GM18907 (cell line): Measurements from ENCODE around the gene RASSF6.
"Not testable (repeated sequence)": the region's sequence is repeated elsewhere in the genome, so short reads cannot be mapped to it uniquely, and the experiment has no call there.

Experiments
- ATAC-seq: cut with Tn5 transposase; IDR thresholded peaks from one replicate; pipeline ENCODE4 v1.9.1; 2021; ENCODE audit warnings: mild to moderate bottlenecking, moderate library complexity; ENCODE audit not compliant: unreplicated experiment

Gene RASSF6, protein sequence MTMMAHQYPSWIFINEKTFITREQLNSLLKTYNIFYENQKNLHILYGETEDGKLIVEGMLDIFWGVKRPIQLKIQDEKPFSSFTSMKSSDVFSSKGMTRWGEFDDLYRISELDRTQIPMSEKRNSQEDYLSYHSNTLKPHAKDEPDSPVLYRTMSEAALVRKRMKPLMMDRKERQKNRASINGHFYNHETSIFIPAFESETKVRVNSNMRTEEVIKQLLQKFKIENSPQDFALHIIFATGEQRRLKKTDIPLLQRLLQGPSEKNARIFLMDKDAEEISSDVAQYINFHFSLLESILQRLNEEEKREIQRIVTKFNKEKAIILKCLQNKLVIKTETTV

GRCh38 chr4:73620115-73620792, at the start of gene RASSF6:
RASSF6 (minus strand) TSS chr4:73620436; CDS start chr4:73611795, 8,641 bp downstream.
- ATAC-seq = peak; percentile 96

DNA sequence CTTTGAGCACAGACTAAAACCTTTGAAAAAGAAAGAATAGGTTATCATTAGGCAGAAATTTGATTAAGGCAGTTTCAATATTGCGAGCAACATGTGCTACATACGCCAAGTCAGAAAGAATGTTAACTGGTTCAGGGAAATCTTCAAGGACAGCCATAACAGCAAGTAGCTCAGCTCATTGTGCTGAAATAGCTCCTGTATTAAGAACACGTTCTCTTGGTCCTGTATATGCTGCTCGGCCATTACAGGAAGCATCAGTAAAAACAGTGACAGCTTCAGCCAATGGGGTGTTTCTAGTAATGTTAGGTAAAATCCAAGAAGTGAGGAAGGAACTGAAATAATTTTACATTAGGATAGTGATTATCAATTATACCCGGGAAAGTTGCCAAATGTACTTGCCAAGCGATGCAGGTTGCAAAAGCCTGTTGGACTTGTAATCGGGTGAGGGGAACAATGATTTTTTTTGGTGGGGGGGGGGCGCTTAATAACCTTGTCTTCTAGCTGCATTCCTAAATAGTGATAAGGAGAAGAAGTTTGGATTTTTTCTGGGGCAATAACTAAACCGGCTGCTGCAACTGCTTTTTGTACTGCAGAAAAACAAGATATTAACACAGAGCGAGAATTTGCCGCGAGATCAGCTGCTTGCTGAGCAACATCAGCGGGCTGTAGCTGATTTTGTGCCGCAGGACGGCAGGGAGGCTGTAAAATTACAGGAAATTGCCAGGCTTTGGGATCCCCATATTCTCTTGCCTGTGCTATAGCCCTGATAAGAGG, 49.4 kb upstream of the RASSF6 start:
- no peak for ATAC-seq

DNA sequence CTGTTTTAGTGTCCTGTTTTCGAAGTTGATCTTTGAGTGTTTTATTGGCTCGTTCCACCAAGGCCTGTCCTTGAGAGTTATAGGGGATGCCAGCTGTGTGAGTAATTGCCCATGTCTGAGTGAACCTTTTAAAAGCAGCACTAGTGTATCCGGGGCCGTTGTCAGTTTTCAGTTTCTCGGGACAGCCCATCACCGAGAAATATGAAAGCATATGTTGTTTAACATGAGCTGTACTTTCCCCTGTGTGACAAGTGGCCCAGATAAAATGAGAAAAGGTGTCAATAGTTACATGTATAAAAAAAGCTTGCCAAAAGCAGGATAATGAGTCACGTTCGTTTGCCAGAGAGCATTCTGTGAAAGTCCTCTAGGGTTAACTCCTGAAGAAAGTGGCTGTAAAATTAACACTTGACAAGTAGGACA, 48.6 kb upstream of the RASSF6 start:
- no peak for ATAC-seq

DNA sequence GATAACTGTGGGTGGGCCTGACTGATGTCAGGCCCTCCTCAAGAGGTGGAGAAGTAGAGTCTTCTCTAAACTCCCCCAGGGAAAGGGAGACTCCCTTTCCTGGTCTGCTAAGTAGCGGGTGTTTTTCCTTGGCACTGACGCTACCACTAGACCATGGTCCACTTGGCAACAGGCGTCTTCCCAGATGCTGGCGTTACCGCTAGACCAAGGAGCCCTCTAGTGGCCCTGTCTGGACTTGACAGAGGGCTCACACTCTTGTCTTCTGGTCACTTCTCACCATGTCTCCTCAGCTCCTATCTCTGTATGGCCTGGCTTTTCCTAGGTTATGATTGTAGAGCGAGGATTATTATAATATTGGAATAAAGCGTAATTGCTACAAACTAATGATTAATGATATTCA, 45.7 kb upstream of the RASSF6 start:
- ATAC-seq = not testable (repeated sequence)

DNA sequence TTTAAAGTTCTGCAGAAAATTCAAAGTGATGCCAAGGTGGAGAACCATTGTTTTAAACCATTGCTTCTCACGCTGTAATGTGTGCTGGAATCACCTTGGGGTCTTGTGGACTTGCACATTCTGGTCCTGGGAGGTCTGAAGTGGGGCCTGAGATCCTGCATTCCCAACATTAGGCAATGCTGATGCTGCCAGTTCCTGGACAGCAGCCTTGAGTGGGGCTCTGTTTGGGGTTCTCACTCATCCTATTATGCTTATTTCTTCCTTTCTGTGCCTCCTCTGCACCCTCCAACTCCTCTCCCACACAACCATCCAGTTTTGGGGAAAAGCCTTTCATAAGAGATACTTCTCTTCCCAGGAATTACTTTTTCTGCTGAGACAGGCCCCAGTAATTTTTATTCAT, 44.2 kb upstream of the RASSF6 start:
- ATAC-seq = no peak

DNA sequence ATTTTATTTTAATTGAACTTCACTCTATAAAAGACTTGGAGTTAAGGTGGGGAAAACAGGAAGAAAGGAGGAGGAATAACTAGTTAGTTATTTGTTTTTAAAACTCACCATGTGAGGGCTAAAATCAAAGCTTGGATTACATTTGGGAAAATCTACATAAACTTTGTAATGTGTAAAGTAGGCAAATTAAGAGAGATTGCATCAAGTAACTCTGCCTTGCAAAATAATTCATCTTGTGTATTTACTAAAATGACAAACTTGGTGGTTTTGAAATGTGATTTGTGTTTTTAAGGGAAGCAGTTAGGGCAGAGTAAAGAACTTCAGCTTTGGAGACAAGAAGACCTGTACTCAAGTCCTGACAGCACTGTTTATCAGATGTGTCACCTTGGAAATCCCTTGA, 43.3 kb upstream of the RASSF6 start:
- ATAC-seq = no peak

DNA sequence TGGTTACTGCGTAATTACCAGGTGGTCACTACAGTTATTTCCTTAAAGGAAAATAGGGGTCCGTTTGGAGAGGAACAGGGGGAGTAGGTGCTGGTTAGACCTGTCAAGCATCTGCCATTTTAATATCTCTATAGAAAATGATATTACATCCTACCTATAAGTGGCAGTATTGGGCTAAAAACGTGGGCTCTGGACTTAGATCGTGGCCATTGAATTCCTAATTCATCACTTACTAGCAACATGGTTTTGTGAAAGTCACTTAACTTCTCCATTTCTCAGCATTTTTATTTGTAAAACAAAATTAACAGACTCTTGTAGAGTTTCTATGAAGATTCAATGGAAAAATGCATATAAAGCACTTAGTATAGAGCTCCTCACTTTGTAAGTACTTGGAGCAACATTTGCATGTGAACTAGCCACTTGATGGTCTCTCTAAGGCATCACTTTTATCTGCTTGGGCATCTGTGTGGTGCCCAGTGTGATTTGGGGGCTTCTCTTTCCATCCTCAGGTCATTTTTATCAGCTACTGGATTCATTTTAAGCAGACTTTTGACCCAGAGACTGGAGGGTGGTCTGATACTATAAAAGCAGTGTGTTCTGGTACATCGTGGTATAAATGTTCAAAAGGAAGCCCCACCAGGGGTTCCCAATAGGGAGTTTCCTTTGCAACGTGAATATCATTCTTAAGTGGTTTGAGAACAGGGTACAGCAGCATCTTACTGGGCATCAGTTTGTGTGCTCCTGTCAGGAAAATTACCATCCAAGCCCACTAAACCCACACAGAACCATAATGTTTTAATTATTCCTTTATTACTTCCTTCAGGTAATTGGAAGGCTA, 42.7 kb upstream of the RASSF6 start:
- ATAC-seq = peak; percentile 92

DNA sequence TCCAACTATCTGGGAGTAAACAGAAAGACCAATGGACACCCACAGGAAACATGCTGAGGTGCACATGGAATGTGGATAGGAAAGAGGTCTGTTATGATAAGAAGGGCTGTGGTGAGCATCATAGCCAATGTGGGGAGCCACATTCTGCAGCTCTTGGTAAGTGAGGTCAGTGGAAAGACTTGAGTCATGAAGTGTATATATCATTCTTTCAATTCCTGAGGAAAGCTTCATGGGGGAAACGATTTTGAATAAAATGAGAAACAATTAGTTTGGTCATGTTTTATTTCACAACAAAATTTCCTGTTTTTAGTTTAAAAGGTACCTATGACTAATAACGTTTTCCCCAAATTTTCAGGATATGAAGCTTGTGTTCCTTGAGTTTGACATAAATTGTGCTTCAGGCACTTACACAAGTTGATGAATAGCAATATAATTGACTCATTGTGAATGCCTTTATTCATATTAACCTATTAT, 41.4 kb upstream of the RASSF6 start:
- ATAC-seq = no peak

GRCh38 chr4:73660808-73661207, 40.6 kb upstream of the RASSF6 start:
- no peak for ATAC-seq

DNA sequence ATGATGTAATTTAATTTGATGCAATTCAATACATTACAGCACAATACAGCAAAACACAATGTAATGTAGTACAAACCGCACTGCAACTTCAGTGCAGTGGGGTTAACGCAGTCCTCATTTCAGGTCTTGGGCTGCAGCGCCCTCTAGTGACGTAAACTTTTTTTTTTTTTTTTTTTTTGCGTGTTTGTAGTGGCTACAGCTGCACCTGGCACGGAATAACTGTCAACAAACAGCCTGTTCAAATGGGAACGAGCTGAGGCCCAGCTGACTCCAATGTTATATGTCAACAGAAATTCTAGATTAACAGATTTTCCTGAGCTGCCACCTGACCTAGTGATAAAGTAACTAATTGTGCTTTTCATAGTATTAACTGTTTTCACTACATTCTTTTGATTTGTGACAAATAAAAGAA, 33.5 kb upstream of the RASSF6 start:
- peak; percentile 61 for ATAC-seq

DNA sequence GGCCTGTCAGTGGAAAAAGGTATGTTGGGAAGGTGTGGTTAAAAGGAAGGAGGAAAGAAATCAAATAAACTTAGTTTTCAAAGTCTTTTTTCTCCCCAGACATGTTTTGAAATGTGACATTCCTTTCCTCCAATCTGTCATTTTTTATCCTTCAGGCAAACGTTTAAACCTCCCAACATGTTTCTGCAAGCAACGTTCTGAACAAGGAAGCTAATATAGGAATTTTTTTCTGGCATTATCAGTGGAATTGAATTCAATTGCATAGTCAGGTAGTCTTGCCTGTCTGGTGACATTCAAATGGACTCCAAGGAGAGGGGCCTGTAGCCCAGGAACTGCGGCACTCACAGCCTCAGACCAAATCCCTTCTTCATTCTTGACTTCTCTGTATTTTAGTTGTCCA, 30.0 kb upstream of the RASSF6 start:
- ATAC-seq = no peak

GRCh38 chr4:73648478-73648877, 28.2 kb upstream of the RASSF6 start:
- no peak for ATAC-seq

DNA sequence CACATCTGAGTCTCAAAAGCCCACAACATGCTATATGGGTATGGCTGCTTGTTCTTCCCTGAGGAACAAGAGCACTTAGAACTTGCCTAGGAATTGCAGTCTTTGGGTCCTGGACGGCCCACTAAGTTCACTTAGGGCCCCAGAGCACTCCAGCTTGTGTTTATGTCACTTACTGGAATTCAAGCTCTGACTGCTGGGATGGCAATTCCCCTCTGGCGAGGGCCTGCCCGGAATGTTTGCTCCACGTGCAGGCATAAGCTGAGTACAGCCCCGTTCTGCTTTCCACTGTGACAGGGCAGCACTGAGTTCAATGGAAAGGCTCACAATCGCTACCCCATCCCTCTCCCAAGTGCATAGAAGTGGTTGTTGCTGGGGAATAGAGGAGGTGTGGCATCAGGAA, 25.9 kb upstream of the RASSF6 start:
- no peak for ATAC-seq

- no peak for ATAC-seq
Observed at GRCh38 chr4:73631565-73632226, 11.5 kb upstream of the RASSF6 start.

DNA sequence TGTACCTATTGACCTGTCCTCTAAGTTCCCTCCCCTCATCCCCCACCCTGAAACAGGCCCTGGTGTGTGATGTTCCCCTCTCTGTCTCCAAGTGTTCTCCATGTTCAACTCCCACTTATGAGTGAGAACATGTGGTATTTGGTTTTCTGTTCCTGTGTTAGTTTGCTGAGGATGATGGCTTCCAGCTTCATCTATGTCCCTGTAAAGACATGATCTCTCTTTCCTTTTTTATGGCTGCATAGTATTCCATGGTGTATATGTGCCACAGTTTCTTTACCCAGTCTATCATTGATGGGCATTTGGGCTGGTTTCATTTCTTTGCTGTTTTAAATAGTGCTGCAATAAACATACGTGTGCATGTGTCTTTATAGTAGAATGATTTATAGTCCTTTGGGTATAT, 8.6 kb upstream of the RASSF6 start:
- not testable (repeated sequence) for ATAC-seq

DNA sequence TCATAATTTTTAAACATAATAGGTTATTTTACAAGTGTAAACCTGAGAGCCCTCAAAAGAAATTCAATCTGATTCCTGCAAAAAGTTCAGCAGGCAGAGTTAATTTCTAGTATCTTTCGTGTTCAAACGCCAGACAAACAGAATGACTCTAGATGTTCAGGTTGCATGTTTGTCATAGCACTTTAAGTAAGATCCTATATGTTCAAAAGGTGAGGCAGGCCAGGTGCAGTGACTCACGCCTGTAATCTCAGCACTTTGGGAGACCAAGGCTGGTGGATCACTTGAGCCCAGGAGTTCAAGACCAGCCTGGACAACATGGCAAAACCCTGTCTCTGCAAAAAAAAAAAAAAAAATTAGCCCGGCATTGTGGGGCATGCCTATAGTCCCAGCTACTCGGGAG, 1.1 kb upstream of the RASSF6 start:
- ATAC-seq = no peak

DNA sequence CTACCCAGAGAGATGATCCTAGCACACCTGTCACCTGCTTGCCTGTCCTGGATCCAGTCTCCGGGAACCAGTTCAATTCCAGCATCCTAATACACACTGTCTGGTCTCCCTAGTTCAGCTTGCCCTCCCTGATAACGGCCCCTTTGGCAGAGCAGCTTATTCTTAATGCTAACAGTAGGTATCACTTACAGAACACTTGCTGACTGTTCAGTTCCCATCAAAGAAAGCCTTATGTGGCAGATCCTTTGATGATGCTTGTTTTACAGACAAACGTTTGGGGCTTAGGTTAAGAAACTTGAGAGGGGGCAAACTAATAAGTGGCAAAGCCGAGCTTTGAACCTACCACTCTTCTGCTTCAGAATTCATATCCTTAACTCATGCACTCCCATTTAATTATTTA, 890 bp downstream of the RASSF6 start:
- ATAC-seq = no peak

- ATAC-seq = no peak
Observed at GRCh38 chr4:73617256-73617655, 3.0 kb downstream of the RASSF6 start.

- ATAC-seq = no peak
Observed at GRCh38 chr4:73615613-73616012, 4.6 kb downstream of the RASSF6 start.

GRCh38 chr4:73614311-73614867, 5.8 kb downstream of the RASSF6 start:
- ATAC-seq = no peak
